Hepatocyte (in vitro differentiated cells): ENCODE data around the gene DNAH9.

Experiments used
- EZH2 ChIP-seq: fragments of 200-600 bp; sonication (generic); IDR thresholded peaks from 2 replicates; pipeline ENCODE4 v1.6.1; 2016; ENCODE audit warnings: antibody characterized with exemption, mild to moderate bottlenecking, borderline replicate concordance
- EZH2phosphoT487 ChIP-seq: fragments of 200-600 bp; sonication (generic); IDR thresholded peaks from one replicate; pipeline ENCODE4 v1.6.1; 2018; ENCODE audit warnings: antibody characterized with exemption, mild to moderate bottlenecking, low read depth, moderate library complexity; ENCODE audit not compliant: unreplicated experiment, severe bottlenecking
- TF ChIP-seq, protein P1 (sequence below): fragments of 200-600 bp; sonication (generic); IDR thresholded peaks from 2 replicates; pipeline ENCODE4 v1.5.1; 2016; ENCODE audit warnings: antibody characterized with exemption, mild to moderate bottlenecking; ENCODE audit not compliant: poor library complexity

- TF ChIP-seq, protein P1, sequence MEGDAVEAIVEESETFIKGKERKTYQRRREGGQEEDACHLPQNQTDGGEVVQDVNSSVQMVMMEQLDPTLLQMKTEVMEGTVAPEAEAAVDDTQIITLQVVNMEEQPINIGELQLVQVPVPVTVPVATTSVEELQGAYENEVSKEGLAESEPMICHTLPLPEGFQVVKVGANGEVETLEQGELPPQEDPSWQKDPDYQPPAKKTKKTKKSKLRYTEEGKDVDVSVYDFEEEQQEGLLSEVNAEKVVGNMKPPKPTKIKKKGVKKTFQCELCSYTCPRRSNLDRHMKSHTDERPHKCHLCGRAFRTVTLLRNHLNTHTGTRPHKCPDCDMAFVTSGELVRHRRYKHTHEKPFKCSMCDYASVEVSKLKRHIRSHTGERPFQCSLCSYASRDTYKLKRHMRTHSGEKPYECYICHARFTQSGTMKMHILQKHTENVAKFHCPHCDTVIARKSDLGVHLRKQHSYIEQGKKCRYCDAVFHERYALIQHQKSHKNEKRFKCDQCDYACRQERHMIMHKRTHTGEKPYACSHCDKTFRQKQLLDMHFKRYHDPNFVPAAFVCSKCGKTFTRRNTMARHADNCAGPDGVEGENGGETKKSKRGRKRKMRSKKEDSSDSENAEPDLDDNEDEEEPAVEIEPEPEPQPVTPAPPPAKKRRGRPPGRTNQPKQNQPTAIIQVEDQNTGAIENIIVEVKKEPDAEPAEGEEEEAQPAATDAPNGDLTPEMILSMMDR = no peak
- TF ChIP-seq EZH2phosphoT487 (no peak), EZH2 (no peak)
Observed at GRCh38 chr17:11692688-11693087, 94.4 kb downstream of the DNAH9 start.
